HG03095 (cell line): ENCODE data around the gene DNAH8.

Experiments used
- ATAC-seq: cut with Tn5 transposase; IDR thresholded peaks from one replicate; pipeline ENCODE4 v1.9.1; 2021; ENCODE audit warnings: moderate library complexity; ENCODE audit not compliant: unreplicated experiment

DNAH8 gene

GRCh38 chr6:39048481-39049399, 333.6 kb downstream of the DNAH8 start, which contains the start of gene GLP1R:
GLP1R (plus strand) TSS chr6:39048781; CDS start chr6:39048841, 60 bp downstream.
- no peak for ATAC-seq

- ATAC-seq: no peak
Measured at GRCh38 chr6:39049575-39050283, 334.6 kb downstream of the DNAH8 start.

GRCh38 chr6:39050453-39051112, 335.5 kb downstream of the DNAH8 start:
- no peak for ATAC-seq

GRCh38 chr6:39051399-39052122, 336.4 kb downstream of the DNAH8 start:
- no peak for ATAC-seq

GRCh38 chr6:39053016-39053624, 338.0 kb downstream of the DNAH8 start:
- no peak for ATAC-seq

GRCh38 chr6:39053854-39054576, 338.9 kb downstream of the DNAH8 start:
- no peak for ATAC-seq

- no peak for ATAC-seq
Measured at GRCh38 chr6:39054577-39055142, 339.5 kb downstream of the DNAH8 start.

- no peak for ATAC-seq
Measured at GRCh38 chr6:39055661-39056060, 340.6 kb downstream of the DNAH8 start.

GRCh38 chr6:39056191-39056590, 341.1 kb downstream of the DNAH8 start:
- ATAC-seq: no peak

GRCh38 chr6:39056681-39057080, 341.6 kb downstream of the DNAH8 start:
- no peak for ATAC-seq

- ATAC-seq: no peak
Measured at GRCh38 chr6:39057251-39058155, 342.4 kb downstream of the DNAH8 start.

GRCh38 chr6:39058471-39059147, 343.5 kb downstream of the DNAH8 start:
- no peak for ATAC-seq

- no peak for ATAC-seq
Measured at GRCh38 chr6:39059496-39060310, 344.6 kb downstream of the DNAH8 start.

- ATAC-seq: no peak
Measured at GRCh38 chr6:39060467-39061160, 345.5 kb downstream of the DNAH8 start.

GRCh38 chr6:39061182-39061581, 346.1 kb downstream of the DNAH8 start:
- no peak for ATAC-seq

GRCh38 chr6:39061588-39061987, 346.5 kb downstream of the DNAH8 start:
- ATAC-seq: no peak
